Nephron (organoid): ENCODE data around the gene CNPY4.

Experiments
- H3K27ac Mint-ChIP-seq, 3 experiments: 2 replicates each; pipeline ENCODE4 v1.8.0; 2020; ENCODE audit warnings: mixed read lengths in 3 of 3, mild to moderate bottlenecking in 2 of 3, moderate library complexity in 1 of 3
- H3K27me3 Mint-ChIP-seq: 2 replicates; pipeline ENCODE4 v1.8.0; 2021; ENCODE audit warnings: low read depth, mild to moderate bottlenecking, moderate library complexity, mixed read lengths
- H3K36me3 Mint-ChIP-seq: 2 replicates; pipeline ENCODE4 v1.8.0; 2020; ENCODE audit warnings: low read depth, mixed read lengths
- H3K4me1 Mint-ChIP-seq: 2 replicates; pipeline ENCODE4 v1.8.0; 2020; ENCODE audit warnings: mixed read lengths
- H3K4me3 Mint-ChIP-seq, 3 experiments: 2 replicates each; pipeline ENCODE4 v1.8.0; 2020; ENCODE audit warnings: mild to moderate bottlenecking in 3 of 3, mixed read lengths in 3 of 3, moderate library complexity in 2 of 3
- H3K9me3 Mint-ChIP-seq: 2 replicates; pipeline ENCODE4 v1.8.0; 2020; ENCODE audit warnings: mixed read lengths
- TF ChIP-seq, protein P1 (sequence below), 3 experiments: fragments of 200-600 bp; sonication (generic); IDR thresholded peaks; one replicate each; pipeline ENCODE4 v1.5.0; 2021; ENCODE audit warnings: antibody characterized with exemption in 3 of 3; ENCODE audit not compliant: unreplicated experiment in 3 of 3

CNPY4 gene

GRCh38 chr7:100163006-100163531 lies 43.6 kb downstream of the CNPY4 start:
- TF ChIP-seq, protein P1, sequence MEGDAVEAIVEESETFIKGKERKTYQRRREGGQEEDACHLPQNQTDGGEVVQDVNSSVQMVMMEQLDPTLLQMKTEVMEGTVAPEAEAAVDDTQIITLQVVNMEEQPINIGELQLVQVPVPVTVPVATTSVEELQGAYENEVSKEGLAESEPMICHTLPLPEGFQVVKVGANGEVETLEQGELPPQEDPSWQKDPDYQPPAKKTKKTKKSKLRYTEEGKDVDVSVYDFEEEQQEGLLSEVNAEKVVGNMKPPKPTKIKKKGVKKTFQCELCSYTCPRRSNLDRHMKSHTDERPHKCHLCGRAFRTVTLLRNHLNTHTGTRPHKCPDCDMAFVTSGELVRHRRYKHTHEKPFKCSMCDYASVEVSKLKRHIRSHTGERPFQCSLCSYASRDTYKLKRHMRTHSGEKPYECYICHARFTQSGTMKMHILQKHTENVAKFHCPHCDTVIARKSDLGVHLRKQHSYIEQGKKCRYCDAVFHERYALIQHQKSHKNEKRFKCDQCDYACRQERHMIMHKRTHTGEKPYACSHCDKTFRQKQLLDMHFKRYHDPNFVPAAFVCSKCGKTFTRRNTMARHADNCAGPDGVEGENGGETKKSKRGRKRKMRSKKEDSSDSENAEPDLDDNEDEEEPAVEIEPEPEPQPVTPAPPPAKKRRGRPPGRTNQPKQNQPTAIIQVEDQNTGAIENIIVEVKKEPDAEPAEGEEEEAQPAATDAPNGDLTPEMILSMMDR (IDR thresholded peaks at IDR 0.05; ENCODE audit: unreplicated experiment in 3 of 3) = no peak
- Mint-ChIP-seq H3K27me3 (peaks cover 15% of the 10 kb centered on the region), H3K4me3 (no peak overlapping the region), H3K9me3 (no peaks in the 10 kb centered on the region), H3K4me1 (peaks cover 27% of the 10 kb centered on the region), H3K36me3 (no peaks in the 10 kb centered on the region), H3K27ac (peak overlapping the region in 1 of 3 experiments; percentile 19)

- no peak overlapping the region for H3K27ac Mint-ChIP-seq
- peaks cover 33% of the 10 kb centered on the region for H3K4me1 Mint-ChIP-seq
- no peak overlapping the region for H3K4me3 Mint-ChIP-seq
- peaks cover 23% of the 10 kb centered on the region for H3K27me3 Mint-ChIP-seq
- TF ChIP-seq, protein P1 (IDR thresholded peaks at IDR 0.05; ENCODE audit: unreplicated experiment in 3 of 3) = no peak
- no peaks in the 10 kb centered on the region for H3K36me3 Mint-ChIP-seq
- H3K9me3 Mint-ChIP-seq = no peaks in the 10 kb centered on the region
Measured at GRCh38 chr7:100163871-100164270, 44.4 kb downstream of the CNPY4 start.

DNA sequence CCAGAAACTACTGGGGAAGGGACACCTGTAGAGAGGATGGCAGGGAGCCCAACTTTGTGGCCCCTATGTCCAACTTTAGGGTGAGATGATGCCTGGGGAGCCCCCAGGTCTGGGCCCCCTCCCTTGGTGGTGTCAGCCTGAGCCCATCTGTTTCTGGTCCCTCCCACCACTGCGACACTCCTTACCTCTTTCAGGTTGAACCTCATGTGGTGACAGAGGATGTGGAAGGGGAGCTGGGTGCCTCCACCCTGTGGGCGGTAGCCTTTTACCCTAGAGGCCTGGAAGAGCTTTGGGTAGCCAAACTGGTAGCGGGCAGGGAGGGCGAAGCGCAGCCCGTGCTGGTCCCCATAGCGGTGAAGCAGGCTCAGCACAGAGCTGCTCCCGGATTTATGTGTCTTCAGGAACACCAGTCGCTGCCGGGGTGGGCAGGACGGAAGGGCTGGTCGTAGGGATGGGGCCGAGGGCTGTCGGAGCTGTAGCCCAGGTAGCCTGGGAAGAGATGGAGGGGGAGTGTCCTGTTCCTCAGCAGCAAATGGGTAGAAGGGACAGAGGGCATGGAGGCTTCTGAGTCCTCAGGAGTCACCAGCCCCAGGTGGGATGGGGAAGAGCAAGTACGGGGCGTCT lies 47.0 kb downstream of the CNPY4 start:
- Mint-ChIP-seq H3K27me3 (peaks cover 31% of the 10 kb centered on the region), H3K4me1 (peaks cover 38% of the 10 kb centered on the region), H3K36me3 (no peaks in the 10 kb centered on the region), H3K27ac (peak overlapping the region; percentile 92 to 96 (median 95)), H3K9me3 (no peaks in the 10 kb centered on the region), H3K4me3 (peak overlapping the region; percentile 81 to 88 (median 82))
- TF ChIP-seq, protein P1 (IDR thresholded peaks at IDR 0.05; ENCODE audit: unreplicated experiment in 3 of 3) = no peak

- Mint-ChIP-seq H3K27ac (peak overlapping the region; percentile 92 to 96 (median 95)), H3K4me1 (peaks cover 38% of the 10 kb centered on the region), H3K4me3 (peak overlapping the region; percentile 81 to 88 (median 82)), H3K9me3 (no peaks in the 10 kb centered on the region), H3K36me3 (no peaks in the 10 kb centered on the region), H3K27me3 (peaks cover 36% of the 10 kb centered on the region)
- TF ChIP-seq, protein P1 (IDR thresholded peaks at IDR 0.05; ENCODE audit: unreplicated experiment in 3 of 3) = no peak
Measured at GRCh38 chr7:100166970-100167911, 47.8 kb downstream of the CNPY4 start.

DNA sequence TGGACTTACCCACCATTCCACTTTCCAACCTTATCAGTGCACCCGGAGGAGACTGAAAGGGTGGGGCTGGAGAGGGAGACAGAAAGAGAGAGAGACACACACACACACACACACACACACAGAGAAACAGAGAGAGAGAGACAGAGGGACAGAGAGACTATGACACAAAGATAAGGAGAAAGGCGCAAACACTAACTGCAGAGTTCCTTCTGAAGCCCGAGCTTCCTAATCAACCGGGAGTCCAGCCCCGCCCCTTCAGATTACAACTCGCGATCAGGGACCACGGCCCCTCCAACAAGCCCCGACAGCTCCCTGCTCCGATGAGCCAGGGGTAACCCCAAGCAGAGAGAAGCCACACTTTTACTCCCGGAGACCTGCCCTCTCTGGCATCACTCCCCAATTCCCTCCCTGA lies 48.5 kb downstream of the CNPY4 start:
- Mint-ChIP-seq H3K4me1 (peaks cover 38% of the 10 kb centered on the region), H3K4me3 (peak overlapping the region; percentile 81 to 88 (median 82)), H3K9me3 (no peaks in the 10 kb centered on the region), H3K27ac (peak overlapping the region; percentile 92 to 96 (median 95)), H3K36me3 (no peaks in the 10 kb centered on the region), H3K27me3 (peaks cover 36% of the 10 kb centered on the region)
- TF ChIP-seq, protein P1 (IDR thresholded peaks at IDR 0.05; ENCODE audit: unreplicated experiment in 3 of 3) = no peak
